ENCODE measurements around the gene DDIAS.
A peak's percentile ranks its signal among the peaks of the same experiment; 100 is the strongest.
"Not testable (repeated sequence)": the region's sequence is repeated elsewhere in the genome, so short reads cannot be mapped to it uniquely, and the experiment has no call there.

Gene DDIAS, protein sequence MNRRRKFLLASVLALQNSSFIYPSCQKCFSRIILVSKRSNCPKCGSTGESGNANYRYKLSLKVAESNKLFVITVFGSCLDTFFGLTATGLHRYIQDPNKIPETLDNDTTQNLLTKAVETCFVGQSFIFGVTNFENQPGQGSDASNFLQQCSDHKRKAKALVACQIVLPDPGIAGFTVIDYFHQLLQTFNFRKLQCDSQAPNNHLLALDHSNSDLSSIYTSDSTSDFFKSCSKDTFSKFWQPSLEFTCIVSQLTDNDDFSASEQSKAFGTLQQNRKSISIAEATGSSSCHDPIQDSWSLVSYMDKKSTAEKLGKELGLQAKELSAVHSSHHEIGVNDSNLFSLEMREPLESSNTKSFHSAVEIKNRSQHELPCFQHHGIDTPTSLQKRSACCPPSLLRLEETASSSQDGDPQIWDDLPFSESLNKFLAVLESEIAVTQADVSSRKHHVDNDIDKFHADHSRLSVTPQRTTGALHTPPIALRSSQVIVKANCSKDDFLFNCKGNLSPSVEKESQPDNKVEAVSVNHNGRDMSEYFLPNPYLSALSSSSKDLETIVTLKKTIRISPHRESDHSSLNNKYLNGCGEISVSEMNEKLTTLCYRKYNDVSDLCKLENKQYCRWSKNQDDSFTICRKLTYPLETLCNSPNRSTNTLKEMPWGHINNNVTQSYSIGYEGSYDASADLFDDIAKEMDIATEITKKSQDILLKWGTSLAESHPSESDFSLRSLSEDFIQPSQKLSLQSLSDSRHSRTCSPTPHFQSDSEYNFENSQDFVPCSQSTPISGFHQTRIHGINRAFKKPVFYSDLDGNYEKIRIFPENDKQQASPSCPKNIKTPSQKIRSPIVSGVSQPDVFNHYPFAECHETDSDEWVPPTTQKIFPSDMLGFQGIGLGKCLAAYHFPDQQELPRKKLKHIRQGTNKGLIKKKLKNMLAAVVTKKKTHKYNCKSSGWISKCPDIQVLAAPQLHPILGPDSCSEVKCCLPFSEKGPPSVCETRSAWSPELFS

DNA sequence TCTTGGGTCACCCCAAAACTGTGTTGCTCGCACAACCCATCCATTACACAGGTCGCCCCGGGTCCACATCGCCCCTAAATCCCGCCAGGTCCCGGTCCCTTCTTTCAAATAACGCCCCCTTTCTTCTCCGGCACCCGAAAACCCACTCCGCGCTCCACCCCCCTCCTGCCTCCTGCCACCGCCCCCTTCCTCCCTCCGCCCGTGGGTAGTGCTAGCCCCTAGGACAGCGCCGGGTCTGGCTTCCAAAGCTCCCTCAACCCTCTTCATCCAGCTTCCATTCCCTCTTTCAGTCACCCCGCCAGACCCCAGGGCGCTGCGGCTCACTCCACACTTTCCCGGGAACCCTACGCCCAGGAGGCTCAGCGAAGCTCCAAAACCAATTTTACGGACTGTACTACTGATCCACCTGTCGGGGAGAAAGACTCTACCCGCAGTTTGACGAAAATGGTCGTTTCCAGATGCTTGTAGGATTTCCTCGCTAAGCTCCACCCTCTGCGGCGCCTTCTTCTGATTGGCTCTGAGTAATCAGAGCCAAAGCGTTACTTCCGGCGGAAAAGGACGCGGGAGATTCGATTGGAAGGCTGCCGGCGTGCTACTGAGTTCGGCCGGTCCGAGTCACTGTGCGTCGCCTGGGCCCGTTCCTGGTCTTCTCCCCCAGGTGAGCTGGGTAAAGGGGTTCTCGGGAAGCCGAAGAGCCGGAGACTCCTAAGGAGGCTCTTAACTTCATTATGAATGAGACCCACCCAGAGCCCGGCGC is at the start of gene DDIAS:
Gene DDIAS (plus strand): TSS at position 572 of the 757 bp plus-strand sequence. CDS start 13,003 bp downstream, outside the sequence.
- peak; percentile 84 for DNase-seq (ENCODE audit: low read depth, low spot score)

DNA sequence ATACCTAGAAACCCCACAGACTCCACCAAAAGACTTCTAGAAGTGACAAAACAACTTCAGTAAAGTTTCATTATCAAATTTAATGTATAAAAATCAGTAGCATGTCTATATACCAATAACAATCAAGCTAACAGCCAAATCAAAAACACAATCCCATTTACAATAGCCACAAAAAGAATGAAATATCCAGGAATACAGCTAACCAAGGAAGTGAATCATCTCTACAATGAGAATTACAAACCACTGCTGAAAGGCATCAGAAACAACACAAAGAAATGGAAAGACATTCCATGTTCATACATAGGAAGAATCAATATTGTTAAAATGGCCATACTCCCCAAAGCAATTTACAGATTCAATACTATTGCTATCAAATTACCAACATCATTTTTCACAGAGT is 47.3 kb upstream of the DDIAS start:
- DNase-seq (ENCODE audit: low read depth, low spot score) = no peak

DNA sequence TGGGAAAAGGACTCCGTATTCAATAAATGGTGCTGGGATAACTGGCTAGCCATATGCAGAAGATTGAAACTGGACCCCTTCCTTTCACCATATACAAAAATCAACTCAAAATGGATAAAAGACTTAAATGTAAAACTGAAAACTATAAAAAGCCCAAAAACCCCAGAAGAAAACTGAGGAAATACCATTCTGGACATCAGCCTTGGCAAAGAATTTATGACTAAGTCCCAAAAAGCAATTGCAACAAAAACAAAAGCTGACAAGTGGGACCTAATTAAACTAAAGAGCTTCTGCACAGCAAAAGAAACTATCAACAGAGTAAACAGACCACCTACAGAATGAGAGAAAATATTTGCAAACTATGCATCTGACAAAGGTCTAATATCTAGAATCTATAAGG is 46.6 kb upstream of the DDIAS start:
- not testable (repeated sequence) for DNase-seq (ENCODE audit: low read depth, low spot score)

DNA sequence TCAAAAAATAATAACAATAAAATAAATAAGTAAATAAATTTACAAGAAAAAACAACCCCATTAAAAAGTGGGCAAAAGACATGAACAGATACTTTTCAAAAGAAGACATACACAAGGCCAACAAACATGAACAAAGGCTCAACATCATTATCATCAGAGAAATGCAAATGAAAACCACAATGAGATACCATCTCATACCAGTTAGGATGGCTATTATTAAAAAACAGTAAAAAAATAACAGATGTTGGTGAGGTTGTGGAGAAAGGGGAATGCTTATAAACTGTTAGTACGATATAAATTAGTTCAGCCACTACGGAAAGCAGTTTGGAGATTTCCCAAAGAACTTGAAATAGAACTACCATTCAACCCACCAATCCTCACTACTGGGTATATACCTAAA is 45.9 kb upstream of the DDIAS start:
- no peak for DNase-seq (ENCODE audit: low read depth, low spot score)

DNA sequence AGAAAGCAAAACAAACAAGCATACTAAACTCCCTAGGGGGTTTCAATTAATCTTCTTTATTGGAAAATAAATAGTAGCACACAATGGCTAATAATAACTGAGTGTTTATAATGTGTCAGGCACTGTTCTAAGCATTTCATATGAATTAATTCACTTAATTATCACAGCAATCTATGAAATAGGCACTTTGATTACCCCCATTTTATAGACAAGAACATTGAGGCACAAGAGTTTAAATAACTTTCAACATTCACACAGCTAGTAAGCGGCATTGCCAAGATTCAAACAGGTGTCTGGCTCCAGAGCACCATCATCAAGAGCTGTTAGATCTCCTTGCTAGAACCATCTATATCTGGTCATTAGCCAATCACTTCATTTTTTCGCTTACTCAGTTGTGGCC is 44.4 kb upstream of the DDIAS start:
- no peak for DNase-seq (ENCODE audit: low read depth, low spot score)

DNA sequence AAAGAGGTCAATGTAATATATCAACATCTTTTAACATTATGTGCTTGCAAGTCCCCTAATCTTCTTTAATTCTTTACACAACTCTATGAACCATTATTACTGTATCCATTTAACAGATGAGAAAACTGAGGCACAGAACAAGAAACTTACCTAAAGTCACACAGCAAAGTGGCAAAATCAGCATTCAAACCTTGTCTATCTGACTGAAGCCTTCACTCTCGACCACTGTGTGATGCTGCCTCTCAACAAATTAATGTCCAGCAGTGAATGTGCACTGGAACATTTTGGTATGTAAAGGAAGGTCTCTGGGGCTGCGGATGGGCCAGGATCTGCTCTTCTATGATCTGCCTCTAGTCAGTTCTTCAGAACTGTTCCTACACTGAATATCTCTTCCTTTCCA is 43.4 kb upstream of the DDIAS start:
- DNase-seq (ENCODE audit: low read depth, low spot score) = no peak

DNA sequence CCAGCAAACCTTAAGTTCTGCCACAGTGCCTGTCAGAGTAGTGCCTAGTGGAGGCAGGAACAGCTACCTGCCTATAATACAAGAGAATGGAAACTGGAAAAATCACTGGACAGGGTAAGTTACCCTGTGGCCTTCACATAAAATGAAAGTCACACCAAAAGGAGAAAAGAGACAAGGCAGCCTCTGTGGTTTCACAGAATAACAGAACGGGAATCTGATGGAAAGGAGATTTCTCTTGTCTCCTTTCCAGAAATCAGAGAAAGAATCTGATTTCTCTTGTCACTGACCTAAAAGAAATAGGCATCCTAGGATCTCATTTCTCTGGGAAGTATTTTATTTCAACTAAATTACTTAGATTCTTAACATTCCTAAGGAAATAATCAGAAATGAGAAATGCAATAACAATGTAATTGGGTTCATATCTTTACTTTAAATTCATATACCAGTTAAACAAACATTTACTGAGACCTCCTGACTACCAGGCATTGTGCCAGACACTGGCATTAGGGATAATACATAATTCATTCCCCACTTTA is 42.9 kb upstream of the DDIAS start:
- DNase-seq (ENCODE audit: low read depth, low spot score) = no peak

DNA sequence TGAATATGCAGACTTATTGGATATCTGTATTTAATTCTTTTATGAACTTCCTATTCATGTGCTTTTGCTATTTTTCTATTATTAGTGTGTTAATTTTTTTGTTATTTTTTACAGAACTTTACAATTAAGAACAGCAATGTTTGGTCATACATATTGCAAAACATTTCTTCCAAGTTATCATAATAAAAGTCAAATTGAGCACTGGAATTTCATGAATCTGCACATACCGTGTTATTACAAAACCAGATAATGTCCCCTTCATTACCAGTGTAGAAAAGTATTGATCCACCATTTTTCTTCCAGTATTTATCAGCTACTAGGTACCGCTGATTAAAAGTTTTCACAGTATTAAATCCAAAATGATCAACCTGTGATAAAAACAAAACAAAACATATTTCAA is 41.8 kb upstream of the DDIAS start:
- no peak for DNase-seq (ENCODE audit: low read depth, low spot score)

DNA sequence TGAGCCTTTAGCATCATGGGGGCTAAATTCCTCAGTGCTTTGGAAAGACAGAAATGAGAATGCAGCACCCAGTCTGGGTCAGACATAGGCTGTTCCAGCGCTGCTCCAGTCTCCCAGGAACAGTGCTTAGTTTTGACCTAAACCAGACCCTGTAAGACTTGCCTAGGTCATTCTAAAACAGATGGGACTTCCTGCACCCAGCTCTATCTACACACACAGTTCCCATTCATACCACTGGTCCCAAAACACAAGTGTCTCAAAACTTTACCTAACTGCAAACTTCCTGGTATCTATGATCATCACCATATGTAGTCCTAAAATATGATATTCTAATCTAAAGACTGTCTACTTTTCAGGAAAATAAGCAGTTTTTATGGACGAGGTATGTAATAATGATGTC is 39.2 kb upstream of the DDIAS start:
- no peak for DNase-seq (ENCODE audit: low read depth, low spot score)

DNA sequence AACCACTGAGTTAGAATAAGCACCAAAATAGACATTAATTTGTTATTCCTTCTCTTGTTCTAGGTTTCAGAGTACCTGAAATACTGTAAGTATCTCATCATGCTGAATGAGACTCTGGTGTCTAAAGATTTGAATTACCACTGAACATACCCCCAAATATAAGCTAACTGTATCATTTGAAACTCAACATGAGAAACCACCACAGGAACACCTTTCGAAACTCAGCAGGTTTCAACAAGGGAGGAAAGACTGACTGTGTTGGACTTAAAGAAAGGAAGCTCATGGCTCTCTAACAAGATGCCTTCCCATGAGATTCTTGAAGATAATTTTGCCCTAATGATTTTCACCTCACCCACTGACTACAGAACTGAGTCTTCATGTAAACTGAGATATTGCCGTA is 38.3 kb upstream of the DDIAS start:
- no peak for DNase-seq (ENCODE audit: low read depth, low spot score)

DNA sequence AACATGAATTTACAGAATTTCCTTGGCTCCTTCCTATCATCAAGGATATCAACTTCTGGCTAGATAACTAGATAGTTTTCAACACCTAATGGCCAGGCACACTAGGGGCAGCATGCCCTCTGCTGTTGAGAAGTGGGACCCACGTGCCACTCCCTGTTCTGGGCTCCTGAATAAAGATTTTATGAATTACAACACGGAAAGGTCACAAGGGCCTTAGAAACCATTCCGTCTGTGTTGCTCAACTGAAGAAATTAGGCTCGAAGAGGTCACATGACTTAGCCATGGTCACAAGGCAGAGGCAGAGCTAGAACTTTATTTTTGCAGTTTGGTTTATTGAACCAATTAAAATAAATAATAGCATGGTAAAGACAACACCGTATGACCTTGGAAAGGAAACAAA is 37.3 kb upstream of the DDIAS start:
- DNase-seq (ENCODE audit: low read depth, low spot score) = no peak

DNA sequence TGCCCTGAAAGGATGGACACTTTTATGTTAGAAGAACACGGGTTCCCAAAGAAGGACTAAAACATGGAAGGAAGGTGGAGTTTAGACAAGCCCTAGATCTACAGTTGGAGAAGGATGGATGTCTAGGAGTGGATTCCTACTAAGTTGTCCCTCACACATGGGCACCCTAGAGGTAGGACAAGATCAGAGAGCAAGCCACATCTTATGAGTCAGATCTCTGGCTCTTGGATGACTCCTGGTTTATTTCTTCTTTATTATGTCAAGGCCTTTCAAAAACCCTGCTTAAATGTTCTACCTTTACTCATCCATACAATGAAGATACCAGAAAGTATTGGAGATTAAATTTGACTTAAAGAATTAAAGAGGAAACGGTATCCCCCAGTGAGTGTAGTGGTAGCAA is 35.7 kb upstream of the DDIAS start:
- DNase-seq (ENCODE audit: low read depth, low spot score) = no peak

DNA sequence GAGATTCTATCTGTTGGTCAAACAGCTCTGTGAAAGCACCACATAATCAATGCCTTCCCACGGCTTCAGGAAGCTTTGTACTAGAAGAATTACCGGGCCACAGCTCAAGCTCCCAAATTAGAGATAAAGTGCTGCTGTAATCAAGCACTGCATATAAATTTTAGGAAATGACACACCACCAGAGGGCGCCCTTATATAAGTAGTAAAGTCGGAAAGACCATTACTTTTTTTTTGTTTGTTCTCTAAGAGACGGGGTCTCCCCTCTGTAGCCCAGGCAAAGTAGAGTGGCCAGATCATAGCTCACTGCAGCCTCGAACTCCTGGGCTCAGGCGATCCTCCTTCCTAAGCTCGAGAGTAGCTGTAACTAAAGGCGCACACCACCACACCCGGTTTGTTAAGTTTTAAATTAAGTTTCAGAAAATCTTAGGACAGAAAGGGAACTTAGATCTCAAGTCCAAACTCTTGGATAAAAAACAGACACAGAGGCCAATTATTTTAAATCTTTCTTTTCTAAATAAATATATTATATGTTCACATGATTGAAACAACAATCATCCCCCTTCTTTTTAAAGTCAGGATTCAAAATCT is 33.9 kb upstream of the DDIAS start:
- peak; percentile 21 for DNase-seq (ENCODE audit: low read depth, low spot score)

DNA sequence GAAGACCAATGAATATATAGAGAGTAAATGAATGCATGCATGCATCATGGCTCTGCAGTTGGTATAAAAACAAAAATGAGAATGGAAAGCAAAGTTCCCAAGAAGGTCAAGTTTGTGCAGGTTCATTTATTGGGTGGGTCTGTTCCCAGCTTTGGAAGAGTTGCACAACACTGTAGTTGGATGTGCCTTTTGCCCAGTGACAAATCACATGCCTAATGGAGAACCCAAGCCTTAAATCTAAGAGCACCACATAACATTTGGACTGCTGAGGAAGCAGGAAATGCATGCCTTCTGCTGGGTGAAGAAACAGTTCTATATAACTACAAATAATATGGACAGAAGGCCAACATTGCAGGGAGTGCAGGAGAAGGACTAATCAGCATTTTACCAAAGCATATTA is 31.9 kb upstream of the DDIAS start:
- no peak for DNase-seq (ENCODE audit: low read depth, low spot score)

DNA sequence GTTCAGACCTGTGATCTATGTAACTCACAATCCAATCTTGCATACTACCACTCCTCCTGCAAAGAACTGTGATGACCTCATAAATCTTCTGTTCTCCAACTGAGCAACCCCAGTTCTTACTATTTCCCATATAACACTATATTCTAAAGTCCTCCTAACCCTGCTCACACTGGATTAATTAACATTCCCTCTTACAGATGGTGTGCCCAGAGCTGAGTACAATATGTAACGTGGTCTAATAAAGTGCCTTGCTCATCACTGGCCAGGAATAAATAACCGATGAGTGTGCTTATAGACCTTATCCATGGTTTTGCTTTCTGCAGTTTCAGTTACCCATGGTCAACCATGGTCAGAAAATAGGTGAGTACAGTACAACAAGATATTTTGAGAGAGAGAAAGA is 29.9 kb upstream of the DDIAS start:
- DNase-seq (ENCODE audit: low read depth, low spot score) = no peak

DNA sequence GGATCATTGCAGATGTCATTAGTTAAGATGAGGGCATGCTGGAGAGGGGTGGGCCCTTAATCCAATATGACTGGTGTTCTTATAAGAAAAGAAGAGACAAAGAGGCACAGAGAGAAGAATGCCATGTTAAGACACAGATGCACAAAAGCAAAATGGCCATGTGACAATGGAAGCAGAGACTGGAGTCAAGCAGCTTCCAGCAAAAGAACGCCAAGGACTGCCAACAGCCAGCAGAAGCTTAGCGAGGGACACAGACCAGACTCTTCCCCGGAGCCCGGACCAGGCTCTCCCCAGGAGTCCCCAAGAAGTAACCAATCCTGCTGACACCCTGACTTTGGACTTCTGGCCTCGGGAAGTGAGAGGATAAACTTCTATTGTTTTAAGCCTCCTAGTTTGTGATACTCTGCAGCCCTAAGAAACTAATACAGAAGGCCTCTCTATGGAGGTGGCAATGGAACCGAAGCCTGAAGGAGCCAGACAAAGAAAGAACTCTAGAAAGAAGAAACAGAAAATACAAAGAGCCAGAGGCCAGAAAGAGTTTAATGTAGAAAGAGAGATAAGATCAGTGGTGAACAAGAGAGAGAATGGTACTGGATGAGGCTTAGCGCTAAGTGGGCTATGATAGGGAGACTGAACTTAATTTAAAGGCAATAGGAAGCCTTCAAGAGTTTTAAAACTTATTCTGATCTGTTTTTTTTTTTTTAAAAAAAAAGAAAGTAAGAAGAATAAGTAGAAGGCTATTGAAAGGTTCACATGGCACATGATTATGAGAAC is 29.0 kb upstream of the DDIAS start:
- DNase-seq (ENCODE audit: low read depth, low spot score) = no peak

DNA sequence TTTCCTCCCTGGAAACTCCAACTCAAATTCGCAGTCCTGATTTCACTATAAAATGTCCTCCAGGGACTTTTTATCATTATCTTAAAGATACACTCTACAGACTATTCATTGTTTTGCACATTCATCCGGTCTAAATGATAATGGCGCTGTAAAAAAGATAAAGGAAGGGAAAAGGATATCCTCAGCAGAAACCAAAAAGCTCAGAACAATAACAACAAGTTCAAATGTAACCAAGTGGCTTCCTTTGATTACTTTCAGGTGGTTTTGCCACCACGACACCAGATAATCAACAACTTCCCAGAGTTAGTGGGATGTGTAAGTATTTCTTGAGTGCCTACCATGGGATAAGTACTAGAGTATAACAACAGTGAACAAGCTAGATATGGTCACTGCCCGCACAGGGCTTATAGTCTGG is 27.6 kb upstream of the DDIAS start:
- no peak for DNase-seq (ENCODE audit: low read depth, low spot score)

DNA sequence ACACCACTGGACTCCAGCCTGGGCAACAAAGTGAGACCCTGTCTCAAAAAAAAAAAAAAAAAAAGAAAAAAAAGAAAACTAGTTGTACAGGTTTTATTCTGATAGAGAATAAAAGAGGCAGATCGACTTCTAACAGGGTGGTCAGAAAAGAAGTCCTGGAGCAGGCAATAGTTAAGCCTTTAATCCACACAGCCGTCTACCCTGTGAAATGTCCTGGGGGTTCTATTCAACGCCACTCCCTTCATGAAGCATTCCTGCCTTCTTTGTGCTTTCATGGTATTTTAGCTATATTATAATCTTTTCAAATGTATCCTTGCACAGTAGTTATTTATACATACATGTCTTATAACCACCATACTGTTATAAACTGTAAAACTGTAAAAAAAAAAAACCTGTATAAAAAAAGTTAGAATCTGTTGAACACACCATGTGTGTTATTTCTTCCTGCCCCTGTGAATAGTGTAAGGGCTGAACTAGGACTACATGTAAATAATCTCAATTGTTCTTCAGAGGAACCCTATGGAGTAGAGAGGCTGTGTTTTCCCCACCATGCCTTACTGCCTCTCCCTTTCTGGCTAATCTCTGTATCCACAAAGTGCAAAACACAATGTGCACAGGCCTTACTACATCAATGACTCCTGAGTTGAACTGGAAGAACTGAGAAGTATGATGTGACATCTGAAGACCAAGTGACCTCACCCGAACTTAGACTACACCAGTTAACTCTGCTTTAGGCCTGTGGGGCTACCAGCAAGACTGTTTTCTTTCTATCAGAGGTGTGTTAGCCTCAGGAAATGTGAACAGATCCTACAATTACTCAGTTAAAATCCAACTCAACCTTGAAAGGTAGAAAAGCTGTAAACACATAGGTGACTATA is 26.7 kb upstream of the DDIAS start:
- DNase-seq (ENCODE audit: low read depth, low spot score) = no peak

DNA sequence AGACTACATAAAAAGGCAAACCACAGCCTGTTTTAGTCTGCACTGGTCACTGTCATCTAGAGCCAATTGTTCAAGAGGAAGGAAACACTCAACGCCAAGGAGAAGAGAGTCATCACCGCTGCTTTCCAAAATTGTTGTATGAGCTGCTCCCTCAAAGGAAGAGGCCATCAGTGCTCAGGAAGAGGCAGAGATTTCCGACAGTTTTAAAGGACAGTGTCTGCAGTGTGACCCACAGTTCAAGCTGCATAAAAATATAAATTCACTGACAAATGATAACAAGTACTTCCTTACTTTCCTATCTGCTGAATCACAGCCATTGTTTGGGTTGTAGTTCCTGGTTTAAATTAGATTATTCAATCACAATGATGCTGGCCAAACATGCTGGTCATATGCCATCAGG is 17.7 kb upstream of the DDIAS start:
- no peak for DNase-seq (ENCODE audit: low read depth, low spot score)
